DMS79 treated with DMSO at 0.1 percent for 48 hours (cell line): Measurements from ENCODE around the gene GPX4.

ENCODE experiments used
- DNase-seq: peaks from one replicate; lab custom pipeline; 2025; lab: John Stamatoyannopoulos, UW

The GPX4 gene

DNA sequence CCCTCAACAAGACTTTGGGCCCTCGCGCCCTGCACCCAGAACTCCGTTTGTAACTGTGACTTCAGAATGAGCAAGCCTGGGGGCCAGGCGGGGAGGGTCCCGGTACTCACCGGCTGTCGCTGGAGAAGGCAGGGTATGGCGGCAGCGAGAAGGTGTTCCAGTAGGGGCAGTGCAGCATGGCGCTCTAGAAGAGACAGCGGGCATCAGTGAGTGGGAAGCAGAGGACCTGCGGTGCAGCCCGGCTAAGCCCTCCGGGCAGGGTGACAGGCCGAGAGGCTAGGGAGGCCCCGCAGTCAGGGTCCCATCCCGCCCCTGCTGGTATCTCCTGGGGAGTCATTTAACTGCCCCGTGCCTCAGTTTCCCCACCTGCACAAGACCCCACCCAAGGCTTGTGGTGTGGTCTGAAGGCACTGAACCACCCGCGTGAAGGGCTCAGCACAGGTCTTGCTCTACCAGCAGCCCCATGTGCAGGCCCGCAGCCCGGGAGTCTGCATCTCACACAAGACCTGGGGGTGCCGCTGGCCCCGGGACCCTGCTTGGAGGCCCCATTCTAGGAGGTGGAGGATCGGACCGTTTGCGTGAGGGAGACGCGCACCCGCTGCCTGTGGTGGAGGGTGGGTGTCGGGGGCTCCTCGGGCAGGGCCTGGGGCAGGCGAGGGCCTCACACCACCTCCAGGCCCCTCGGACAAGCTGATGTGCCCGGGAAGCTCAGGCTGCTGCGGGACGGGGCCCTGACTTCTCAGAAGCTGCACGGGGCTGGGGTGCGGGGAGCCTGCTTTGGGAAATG is 45.7 kb downstream of the GPX4 start:
- no peak for DNase-seq

DNA sequence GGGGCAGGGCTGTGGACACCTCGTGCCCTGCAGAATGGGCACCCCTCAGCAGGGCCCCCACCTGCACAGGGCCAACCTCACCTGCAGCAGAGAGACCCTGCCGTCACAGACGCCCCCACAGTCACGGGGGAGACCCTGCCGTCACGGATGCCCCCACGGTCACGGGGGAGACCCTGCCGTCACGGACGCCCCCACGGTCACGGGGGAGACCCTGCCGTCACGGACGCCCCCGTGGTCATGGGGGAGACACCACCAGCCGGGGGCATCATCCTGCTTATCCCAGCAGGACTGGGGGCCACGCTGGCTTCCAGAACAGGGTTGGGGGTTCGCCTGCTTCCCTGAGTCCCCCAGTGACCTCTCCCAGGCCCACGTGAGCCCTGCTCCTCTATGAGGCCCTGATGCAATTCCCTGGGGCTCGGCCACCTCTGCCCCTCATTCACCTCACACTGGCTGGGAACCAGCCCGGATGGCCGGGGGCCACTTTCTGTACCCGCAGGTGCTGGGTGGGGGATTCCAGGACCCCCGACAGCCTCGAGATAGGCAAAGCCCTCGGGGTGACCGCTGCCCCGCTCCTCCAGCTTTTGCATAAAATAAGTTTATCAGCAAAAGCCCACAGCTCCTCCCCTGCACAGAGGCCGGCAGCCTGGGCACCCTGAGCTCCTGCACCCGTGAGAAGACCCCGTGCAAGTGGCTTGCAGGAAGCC is 46.7 kb downstream of the GPX4 start:
- no peak for DNase-seq

DNA sequence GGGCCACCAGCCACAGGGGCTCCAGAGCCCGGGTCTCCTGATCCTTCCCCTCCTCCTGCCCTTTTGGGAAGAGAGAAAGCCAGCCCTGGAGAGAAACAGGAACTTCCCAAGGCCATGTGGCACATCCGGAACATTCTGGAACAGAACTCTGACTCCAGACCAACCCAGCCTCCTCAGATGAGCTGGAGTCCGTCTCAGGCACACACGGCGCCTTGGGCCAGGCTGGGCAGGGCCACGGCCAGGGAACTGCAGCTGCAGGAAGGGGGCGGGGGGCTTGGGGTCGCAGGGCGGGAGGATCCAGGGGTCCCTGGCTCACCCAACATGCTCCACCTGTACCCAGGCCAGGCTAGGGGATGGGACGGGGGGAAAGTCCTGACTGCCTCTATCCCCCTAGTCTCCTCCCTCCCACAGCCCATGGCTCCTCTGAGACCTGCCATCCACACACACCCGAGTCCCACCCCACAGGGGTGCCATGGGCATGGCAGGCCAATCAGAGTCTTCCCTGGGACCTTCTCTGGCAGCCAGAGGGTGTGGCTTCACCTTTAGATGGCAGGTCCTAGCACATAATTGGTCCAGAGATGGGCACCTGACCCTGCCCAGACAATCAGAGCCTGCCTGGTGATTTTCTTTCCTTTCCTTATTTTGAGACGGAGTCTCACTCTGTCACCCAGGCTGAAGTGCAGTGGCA is 47.4 kb downstream of the GPX4 start:
- no peak for DNase-seq

DNA sequence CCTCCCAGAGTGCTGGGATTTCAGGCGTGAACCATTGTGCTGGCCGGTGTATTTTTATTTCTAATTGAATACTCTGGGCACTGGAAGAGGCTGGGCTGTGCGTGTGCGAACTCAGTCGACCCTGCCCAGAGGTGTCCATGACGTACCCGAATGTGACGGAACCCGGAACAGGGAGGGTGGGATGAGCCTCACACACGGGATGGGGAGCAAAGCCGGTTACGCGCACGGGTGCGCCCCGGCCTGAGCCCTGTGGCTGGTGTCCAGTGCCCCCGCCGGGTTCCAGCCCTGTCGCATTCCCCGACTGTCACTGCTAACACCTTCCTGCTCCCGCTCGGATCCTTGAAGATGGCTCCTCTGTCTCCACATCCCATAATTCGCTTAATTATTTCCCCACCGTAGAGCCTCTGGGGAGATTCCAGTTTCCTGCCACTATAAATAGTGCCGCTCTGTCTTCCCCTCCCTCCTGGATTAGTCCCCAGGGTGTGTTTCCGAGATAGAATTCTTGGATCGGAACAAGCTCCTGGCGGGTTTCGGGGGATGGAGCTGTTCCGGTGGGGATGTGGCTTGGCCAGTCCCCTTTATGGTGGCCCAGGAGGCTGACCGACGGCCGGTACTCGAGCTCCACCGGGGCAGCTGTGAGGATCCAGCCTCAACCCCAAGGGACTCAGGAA is 48.3 kb downstream of the GPX4 start:
- DNase-seq, result no peak

DNA sequence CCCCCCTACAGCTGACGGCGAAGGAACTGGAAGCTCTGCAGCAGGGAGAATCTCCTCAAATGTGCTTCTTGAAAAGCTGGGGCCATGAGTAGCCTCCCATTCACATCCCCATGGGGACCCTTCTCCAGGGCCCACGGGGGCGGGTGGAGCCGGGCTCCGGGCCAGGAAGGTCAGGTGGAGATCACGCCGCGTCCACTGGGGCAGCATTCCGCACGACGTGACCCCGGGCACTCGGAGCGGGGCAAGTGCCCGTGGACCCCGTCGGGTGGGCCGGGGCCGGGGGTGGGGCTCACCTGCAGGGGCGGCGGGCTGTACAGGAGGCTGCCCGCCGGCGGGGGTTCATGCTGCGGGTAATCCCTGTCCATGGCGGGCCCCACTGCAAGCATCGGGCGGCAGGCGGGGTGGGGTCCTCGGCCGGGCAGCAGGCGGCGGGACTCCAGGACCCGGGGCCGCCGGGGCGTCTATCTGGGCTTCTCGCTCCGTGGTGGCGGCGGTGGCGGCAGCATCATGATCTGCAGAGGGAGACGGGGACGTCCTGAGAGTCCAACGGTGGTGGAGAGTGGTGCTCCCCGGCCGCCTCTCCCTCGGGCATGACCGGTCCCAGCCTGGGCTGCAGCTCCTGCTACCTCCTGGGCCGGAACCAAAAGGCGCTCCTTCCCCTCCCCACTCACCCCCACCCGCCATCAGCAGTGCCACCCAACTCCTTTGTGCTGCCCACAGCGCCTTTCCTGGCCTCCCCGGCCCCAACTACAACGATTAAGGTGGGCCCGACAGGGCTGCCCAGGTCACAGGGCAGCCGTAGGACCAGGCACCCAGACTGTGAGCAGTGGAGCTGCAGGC is 50.3 kb downstream of the GPX4 start:
- DNase-seq, result no peak

DNA sequence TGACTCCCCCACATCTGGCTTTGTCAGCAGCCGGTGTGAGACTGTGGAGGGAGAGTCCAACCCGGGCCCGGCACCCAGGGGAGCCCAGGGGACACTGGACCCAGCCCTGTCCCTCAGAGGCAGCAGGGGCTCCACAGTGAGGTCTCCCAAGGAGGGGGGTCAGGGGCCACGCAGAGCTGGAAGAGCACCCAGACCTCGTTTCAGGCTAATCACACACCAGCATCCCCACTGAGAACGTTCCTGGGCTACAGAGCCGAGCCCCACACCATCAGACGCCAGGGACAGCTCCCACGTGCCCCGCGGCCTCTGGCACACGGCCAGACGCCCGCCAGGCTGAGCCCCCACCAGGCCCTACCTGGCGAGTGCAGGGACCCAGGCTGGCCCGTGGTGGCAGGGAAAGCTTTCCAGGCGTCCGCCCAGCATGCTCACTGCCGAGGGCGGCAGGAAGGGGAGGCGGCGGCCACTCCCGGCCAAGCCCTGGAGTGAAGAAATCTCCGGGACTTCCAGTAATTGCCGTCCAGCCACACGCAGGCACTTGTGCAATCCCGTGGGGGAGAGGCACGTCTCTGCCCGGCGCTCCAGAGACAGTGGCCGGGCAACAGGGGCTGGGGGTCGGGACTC is 51.0 kb downstream of the GPX4 start:
- DNase-seq, result no peak

DNA sequence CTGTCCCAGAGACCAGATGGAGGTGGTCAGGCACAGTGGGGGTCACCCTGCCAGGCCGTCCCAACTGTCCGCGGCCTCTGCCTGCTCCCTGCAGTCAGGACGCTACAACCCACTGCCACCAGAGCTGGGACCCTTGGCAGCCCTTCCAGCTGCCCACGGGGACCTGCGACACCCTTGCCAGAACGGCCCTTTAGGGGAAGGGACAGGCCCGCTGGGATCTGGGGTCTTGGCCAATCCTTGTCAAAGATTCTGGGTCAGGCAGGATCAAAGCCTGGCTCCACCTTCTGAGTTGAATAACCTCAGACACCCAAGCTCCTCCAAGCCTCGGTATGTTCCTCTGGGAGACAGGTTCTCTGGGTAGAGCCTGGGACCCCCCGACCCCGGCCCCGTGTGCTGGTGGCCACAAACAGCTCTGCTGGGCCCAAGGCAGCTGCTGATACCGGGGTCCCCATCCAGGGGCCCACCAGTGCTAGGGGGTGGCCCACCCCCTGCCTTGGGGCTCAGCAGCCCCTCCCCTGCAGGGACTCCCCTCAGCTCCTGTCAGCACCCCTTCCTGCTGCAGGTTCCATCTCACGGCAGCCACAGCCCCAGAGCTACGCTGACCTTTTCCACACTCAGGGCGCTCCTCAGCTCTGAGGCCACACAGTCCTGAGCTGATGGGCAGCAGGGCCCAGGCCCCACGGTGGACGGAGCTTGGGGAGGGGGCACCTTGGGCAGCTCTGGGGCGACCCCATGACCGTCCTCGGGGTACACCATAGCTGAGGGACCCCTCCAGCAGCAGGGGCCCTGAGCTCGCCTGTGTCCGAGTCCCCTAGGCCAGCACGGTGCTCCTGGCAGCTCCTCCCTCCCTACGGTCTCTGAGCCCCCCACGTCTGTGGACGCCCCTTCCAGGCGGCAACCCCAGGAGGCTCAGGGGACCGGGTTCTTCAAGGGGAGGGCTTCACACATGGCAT is 51.8 kb downstream of the GPX4 start:
- DNase-seq, result no peak
